H1 (cell line): Measurements from ENCODE around the gene GMPR. TPM values are rescaled to one million over a fixed set of nuclear protein-coding genes. Genes with fewer than 3 reads are reported as not detected.
A peak's percentile ranks its signal among the peaks of the same experiment; 100 is the strongest.

ENCODE experiments used
- CTCF ChIA-PET: fragments of 300-600 bp; sonication (Branson Sonifier 250); formaldehyde crosslinking; loops from one replicate; lab custom pipeline; 2021; ENCODE audit not compliant: partially characterized antibody; lab: Charles Lee
- POLR2A ChIA-PET: fragments of 300-600 bp; sonication (Branson Sonifier 250); formaldehyde crosslinking; loops from one replicate; lab custom pipeline; 2021; ENCODE audit warnings: inconsistent platforms; ENCODE audit not compliant: partially characterized antibody; lab: Charles Lee
- DNase-seq, 2 experiments: peaks; one replicate each; pipeline versions ENCODE4 v3.0.0 to v3.0.0-alpha.2; 2010 to 2022; ENCODE audit warnings: low spot score in 2 of 2, low read depth in 1 of 2, mixed read lengths in 1 of 2
- FAIRE-seq: peaks from 2 replicates; lab custom pipeline; 2011; peaks lifted over from hg19 to GRCh38; lab: Jason Lieb, UNC
- H2AFZ ChIP-seq: 2 replicates; pipeline ENCODE4 v1.8.1; 2012; ENCODE audit warnings: low read length, inconsistent platforms
- H2AK5ac ChIP-seq: 2 replicates; pipeline ENCODE4 v1.6.1; 2013; ENCODE audit warnings: low read depth, low read length
- H2BK120ac ChIP-seq: replicated peaks from 2 replicates; pipeline ENCODE3; 2013; ENCODE audit warnings: low read depth, low read length, inconsistent platforms
- H2BK12ac ChIP-seq: 2 replicates; pipeline ENCODE4 v1.6.1; 2013; ENCODE audit warnings: low read depth, low read length
- H2BK15ac ChIP-seq: 2 replicates; pipeline ENCODE4 v1.6.1; 2013; ENCODE audit warnings: low read length
- H2BK20ac ChIP-seq: 2 replicates; pipeline ENCODE4 v1.6.1; 2013; ENCODE audit warnings: low read length
- H2BK5ac ChIP-seq: 2 replicates; pipeline ENCODE4 v1.6.1; 2013; ENCODE audit warnings: low read depth, low read length
- H3K14ac ChIP-seq: 2 replicates; pipeline ENCODE4 v1.6.1; 2013; ENCODE audit warnings: inconsistent platforms; ENCODE audit not compliant: insufficient read length
- H3K18ac ChIP-seq: 2 replicates; pipeline ENCODE4 v1.6.1; 2013; ENCODE audit warnings: low read length; ENCODE audit errors: extremely low read depth
- H3K23ac ChIP-seq: 2 replicates; pipeline ENCODE4 v1.6.1; 2013; ENCODE audit warnings: inconsistent platforms; ENCODE audit not compliant: insufficient read length
- H3K23me2 ChIP-seq: 2 replicates; pipeline ENCODE4 v1.6.1; 2013; ENCODE audit warnings: low read depth, low read length
- H3K27ac ChIP-seq: 2 replicates; pipeline ENCODE4 v1.6.1; 2011; ENCODE audit warnings: low read depth, low read length, inconsistent platforms
- H3K27me3 ChIP-seq, 4 experiments: replicated peaks in 1 of 4; 1 replicate in 1 of 4; 2 replicates in 3 of 4; pipeline versions ENCODE4 v1.6.1 to v1.8.1; 2011 to 2013; ENCODE audit warnings: low read length in 3 of 4, mild to moderate bottlenecking in 3 of 4, inconsistent platforms in 2 of 4, mixed read lengths in 2 of 4, moderate library complexity in 1 of 4; ENCODE audit not compliant: control insufficient read depth in 3 of 4, insufficient read depth in 3 of 4; ENCODE audit errors: extremely low read depth in 1 of 4
- H3K36me3 ChIP-seq, 4 experiments: 2 replicates each; pipeline versions ENCODE4 v1.6.1 to v1.8.1; 2011 to 2013; ENCODE audit warnings: mild to moderate bottlenecking in 4 of 4, low read length in 3 of 4, moderate library complexity in 2 of 4, control low read depth in 1 of 4, inconsistent platforms in 1 of 4; ENCODE audit not compliant: insufficient read depth in 4 of 4, control insufficient read depth in 2 of 4
- H3K4ac ChIP-seq: replicated peaks from 2 replicates; pipeline ENCODE3; 2013; ENCODE audit warnings: low read length, low read depth, mixed read lengths, inconsistent platforms; ENCODE audit not compliant: insufficient read length
- H3K4me1 ChIP-seq, 4 experiments: replicated peaks in 1 of 4; 1 replicate in 1 of 4; 2 replicates in 3 of 4; pipeline versions ENCODE4 v1.6.1 to v1.8.1; 2011 to 2013; ENCODE audit warnings: low read length in 3 of 4, inconsistent platforms in 2 of 4, mixed read lengths in 1 of 4; ENCODE audit not compliant: insufficient read depth in 4 of 4, control insufficient read depth in 3 of 4
- H3K4me2 ChIP-seq, 2 experiments: 2 replicates each; pipeline versions ENCODE4 v1.6.1 to v1.8.1; 2011 to 2013; ENCODE audit warnings: low read depth in 2 of 2, low read length in 2 of 2, control low read depth in 1 of 2, inconsistent platforms in 1 of 2, mild to moderate bottlenecking in 1 of 2; ENCODE audit not compliant: insufficient read depth in 1 of 2
- H3K4me3 ChIP-seq, 4 experiments: fragments of 200-600, 300-600 bp in 1 of 4; sonication (generic), shearing (Covaris generic), sonication (Bioruptor Twin) in 1 of 4; 2 replicates each; pipeline versions ENCODE4 v1.5.1 to v1.8.1; 2011 to 2016; ENCODE audit warnings: low read length in 4 of 4, low read depth in 3 of 4, control low read depth in 2 of 4, inconsistent platforms in 2 of 4, mild to moderate bottlenecking in 2 of 4, mixed read lengths in 1 of 4, moderate library complexity in 1 of 4; ENCODE audit not compliant: insufficient read depth in 2 of 4; ENCODE audit errors: extremely low read depth in 1 of 4
- H3K56ac ChIP-seq: replicated peaks from 2 replicates; pipeline ENCODE3; 2013; ENCODE audit warnings: low read depth, mild to moderate bottlenecking, mixed read lengths, low read length, inconsistent platforms; ENCODE audit not compliant: insufficient read length
- H3K79me1 ChIP-seq: 2 replicates; pipeline ENCODE4 v1.6.1; 2013; ENCODE audit warnings: low read depth, low read length, control low read depth
- H3K79me2 ChIP-seq, 2 experiments: 2 replicates each; pipeline versions ENCODE4 v1.6.1 to v1.8.1; 2012 to 2013; ENCODE audit warnings: low read length in 2 of 2, mild to moderate bottlenecking in 2 of 2, inconsistent platforms in 1 of 2; ENCODE audit not compliant: insufficient read depth in 2 of 2, control insufficient read depth in 1 of 2
- H3K9ac ChIP-seq, 4 experiments: replicated peaks in 1 of 4; 1 replicate in 1 of 4; 2 replicates in 3 of 4; pipeline versions ENCODE4 v1.6.1 to v1.8.1; 2011 to 2013; ENCODE audit warnings: low read depth in 3 of 4, low read length in 3 of 4, control low read depth in 2 of 4, mild to moderate bottlenecking in 2 of 4, moderate library complexity in 2 of 4, inconsistent platforms in 1 of 4; ENCODE audit errors: extremely low read depth in 1 of 4
- H3K9me3 ChIP-seq, 2 experiments: 2 replicates each; pipeline versions ENCODE4 v1.6.1 to v1.8.1; 2012 to 2013; ENCODE audit warnings: mild to moderate bottlenecking in 2 of 2, moderate library complexity in 2 of 2, control low read depth in 1 of 2, inconsistent platforms in 1 of 2, low read depth in 1 of 2, low read length in 1 of 2, mixed read lengths in 1 of 2; ENCODE audit not compliant: insufficient read depth in 2 of 2
- H4K20me1 ChIP-seq, 2 experiments: replicated peaks in 1 of 2; 2 replicates each; pipeline versions ENCODE3 to v1.8.1; 2011 to 2013; ENCODE audit warnings: inconsistent platforms in 2 of 2, low read length in 2 of 2, mild to moderate bottlenecking in 1 of 2; ENCODE audit not compliant: insufficient read depth in 2 of 2, control insufficient read depth in 1 of 2
- H4K5ac ChIP-seq: 2 replicates; pipeline ENCODE4 v1.6.1; 2013; ENCODE audit warnings: low read length, low read depth, mixed read lengths, inconsistent platforms; ENCODE audit not compliant: insufficient read length
- H4K8ac ChIP-seq: 2 replicates; pipeline ENCODE4 v1.8.0; 2013; ENCODE audit warnings: mild to moderate bottlenecking, moderate library complexity, low read length, inconsistent platforms; ENCODE audit not compliant: insufficient read depth; ENCODE audit errors: extremely low read depth
- H4K91ac ChIP-seq: replicated peaks from 2 replicates; pipeline ENCODE3; 2013; ENCODE audit warnings: low read length, mixed read lengths, inconsistent platforms; ENCODE audit not compliant: insufficient read length
- ASH2L ChIP-seq: fragments of 200-600, 300-600 bp; sonication (generic); IDR thresholded peaks from one replicate; pipeline ENCODE4 v1.7.1; 2017; ENCODE audit warnings: low read length
- BACH1 ChIP-seq: IDR thresholded peaks from 2 replicates; pipeline ENCODE4 v1.6.1; 2012; ENCODE audit warnings: low read length, improper control_type of control experiment
- CHD1 ChIP-seq: IDR thresholded peaks from 2 replicates; pipeline ENCODE4 v1.6.1; 2012; ENCODE audit warnings: low read depth, low read length, improper control_type of control experiment
- CHD2 ChIP-seq: IDR thresholded peaks from 2 replicates; pipeline ENCODE4 v1.6.1; 2012; ENCODE audit warnings: low read length, improper control_type of control experiment
- FOSL1 ChIP-seq: IDR thresholded peaks from 2 replicates; pipeline ENCODE4 v1.6.1; 2011; ENCODE audit warnings: mild to moderate bottlenecking, low read depth, low read length, moderate library complexity; ENCODE audit not compliant: insufficient read depth
- JUND ChIP-seq: IDR thresholded peaks from 2 replicates; pipeline ENCODE4 v1.6.1; 2011; ENCODE audit warnings: mild to moderate bottlenecking, improper control_type of control experiment, low read length
- KDM1A ChIP-seq: fragments of 200-600, 300-600 bp; sonication (generic); IDR thresholded peaks from 2 replicates; pipeline ENCODE4 v1.7.1; 2016; ENCODE audit warnings: mild to moderate bottlenecking, low read length, borderline replicate concordance
- MAFK ChIP-seq: IDR thresholded peaks from 2 replicates; pipeline ENCODE4 v1.6.1; 2012; ENCODE audit warnings: low read depth, mild to moderate bottlenecking, improper control_type of control experiment, low read length
- POLR2AphosphoS5 ChIP-seq: IDR thresholded peaks from 2 replicates; pipeline ENCODE4 v1.6.1; 2011; ENCODE audit warnings: low read depth, low read length
- POU5F1 ChIP-seq: IDR thresholded peaks from 2 replicates; pipeline ENCODE4 v1.6.1; 2011; ENCODE audit warnings: low read depth, mild to moderate bottlenecking, low read length, moderate library complexity
- RNF2 ChIP-seq: fragments of 200-900, 300-1000 bp; sonication (generic); IDR thresholded peaks from 2 replicates; pipeline ENCODE4 v1.7.1; 2016; ENCODE audit warnings: borderline replicate concordance, low read depth, mild to moderate bottlenecking, antibody characterized with exemption, low read length; ENCODE audit not compliant: poor library complexity, severe bottlenecking; ENCODE audit errors: missing control alignments
- SAP30 ChIP-seq: fragments of 300-600 bp; sonication (generic); IDR thresholded peaks from 2 replicates; pipeline ENCODE4 v1.7.1; 2012; ENCODE audit warnings: low read length, moderate library complexity, mild to moderate bottlenecking, inconsistent platforms; ENCODE audit not compliant: insufficient read depth, insufficient replicate concordance
- SIX5 ChIP-seq: IDR thresholded peaks from 2 replicates; pipeline ENCODE4 v1.6.1; 2011; ENCODE audit warnings: mild to moderate bottlenecking, low read depth, low read length
- SP4 ChIP-seq: IDR thresholded peaks from 2 replicates; pipeline ENCODE4 v1.6.1; 2012; ENCODE audit warnings: low read length, inconsistent platforms
- SRF ChIP-seq: IDR thresholded peaks from 2 replicates; pipeline ENCODE4 v1.6.1; 2011; ENCODE audit warnings: mild to moderate bottlenecking, low read depth, low read length, moderate library complexity
- YY1 ChIP-seq: IDR thresholded peaks from 2 replicates; pipeline ENCODE4 v1.6.1; 2011; ENCODE audit warnings: low read depth, mild to moderate bottlenecking, low read length
- WGBS, 2 experiments: shearing (Covaris generic) in 1 of 2; methylation state at CpG; one replicate each; pipeline versions ENCODE4 v1.1.6 to v1.1.7; 2013 to 2015; ENCODE audit warnings: low lambda C conversion rate in 2 of 2, mixed read lengths in 2 of 2, inconsistent platforms in 1 of 2, low coverage in 1 of 2, missing lambda C conversion rate in 1 of 2; ENCODE audit not compliant: insufficient replicate concordance in 2 of 2, insufficient coverage in 1 of 2, insufficient read length in 1 of 2; ENCODE audit errors: extremely low coverage in 1 of 2, missing lambda C conversion rate in 1 of 2; 5-methylcytosine and 5-hydroxymethylcytosine counted together
- polyA plus RNA-seq, 7 experiments: library from polyadenylated mRNA; depleted of rRNA in 3 of 7; stranded (reverse) in 5 of 7; unstranded in 2 of 7; fragments of >200 nt in 5 of 7; fragments of 200-250 nt in 2 of 7; gene quantifications; 1 replicate in 5 of 7; 2 replicates in 1 of 7; 4 replicates in 1 of 7; pipeline versions ENCODE4 v1.2.1 to v1.2.3, GENCODE V29; 2011 to 2013; ENCODE audit warnings: missing spikeins in 2 of 7, mixed read lengths in 2 of 7
- total RNA-seq: library from RNA; stranded (reverse); fragmentation: NEBNext Ultra II Directional; extraction: Animal tissue kit (Norgen Biotek cat#: 25700); gene quantifications from 2 replicates; pipeline ENCODE4 v1.2.1, GENCODE V29; 2021

GMPR gene
- total and polyA plus RNA-seq, 2 of the 8 experiments (the other 6 are each of a cell fraction or from before 2014, with no cell fraction given), result 0.99 to 1.2 TPM

GRCh38 chr6:16199804-16200203 lies 38.6 kb upstream of the GMPR start:
- H3K9ac ChIP-seq, result no peak overlapping the region
- H3K18ac ChIP-seq, result no peak overlapping the region
- H2AK5ac ChIP-seq, result no peak overlapping the region
- CTCF ChIA-PET, result interaction anchor here (1.2 to 1.8 kb wide), 5 partner anchors 17 to 522 kb away, joined by 3 to 11 read pairs (median 3); no protein-coding TSS in a partner anchor
- H3K23me2 ChIP-seq, result no peaks in the 10 kb centered on the region
- 82% methylated on average over 5 of the region's 5 CpGs; no CpG with 5 or more reads in 1 of the 2 experiments for WGBS, 2 experiments
- H2BK20ac ChIP-seq, result no peak overlapping the region
- no peak for DNase-seq
- H3K9me3 ChIP-seq, result no peaks in the 10 kb centered on the region
- H2BK5ac ChIP-seq, result no peak overlapping the region
- H3K27ac ChIP-seq, result no peak overlapping the region
- H2BK15ac ChIP-seq, result peak overlapping the region; percentile 72; the same call in 1 of the 2 replicates
- no peak overlapping the region for H4K91ac ChIP-seq
- POLR2A ChIA-PET, result no interaction called here
- H3K4me2 ChIP-seq, result no peak overlapping the region
- no peaks in the 10 kb centered on the region for H4K20me1 ChIP-seq
- no peak overlapping the region for H2BK120ac ChIP-seq
- no peak overlapping the region for H3K14ac ChIP-seq
- H3K36me3 ChIP-seq, result no peaks in the 10 kb centered on the region
- H2AFZ ChIP-seq, result no peak overlapping the region
- H3K4ac ChIP-seq, result no peak overlapping the region
- no peaks in the 10 kb centered on the region for H3K79me2 ChIP-seq
- no peak overlapping the region for H3K56ac ChIP-seq
- H3K4me1 ChIP-seq, result no peaks in the 10 kb centered on the region
- H4K5ac ChIP-seq, result no peak overlapping the region
- no peak overlapping the region for H3K4me3 ChIP-seq
- H3K27me3 ChIP-seq, result no peaks in the 10 kb centered on the region
- no peak overlapping the region for H4K8ac ChIP-seq
- no peak overlapping the region for H3K23ac ChIP-seq
- H3K79me1 ChIP-seq, result no peaks in the 10 kb centered on the region
- no peak for FAIRE-seq
- H2BK12ac ChIP-seq, result no peak overlapping the region
- no peak for TF ChIP-seq SP4
- TF ChIP-seq SAP30, result no peak
- no peak for TF ChIP-seq POLR2AphosphoS5
- TF ChIP-seq BACH1, result no peak
- no peak for TF ChIP-seq RNF2
- TF ChIP-seq YY1, result no peak
- TF ChIP-seq POU5F1, result no peak
- no peak for TF ChIP-seq CHD2
- no peak for TF ChIP-seq FOSL1
- no peak for TF ChIP-seq CHD1
- no peak for TF ChIP-seq KDM1A
- no peak for TF ChIP-seq SIX5
- no peak for TF ChIP-seq SRF
- TF ChIP-seq MAFK, result no peak
- no peak for TF ChIP-seq ASH2L
- TF ChIP-seq JUND, result no peak
